Measurements from ENCODE around the gene TMEM174. TPM values are rescaled to one million over a fixed set of nuclear protein-coding genes. Genes with fewer than 3 reads are reported as not detected.

TMEM174 gene
- total RNA-seq, 1 donor from 2014 or later = not detected

GRCh38 chr5:73221726-73222125 lies 48.7 kb downstream of the TMEM174 start:
- intact Hi-C loops (cut with micrococcal nuclease) = no loop called here

GRCh38 chr5:73222173-73222572 lies 49.2 kb downstream of the TMEM174 start:
- intact Hi-C loops (cut with micrococcal nuclease) = no loop called here

Other genes starting within 250 kb of the TMEM174 start
- 0.64 and 0.75 TPM in 2 replicates for gene FCHO2, start 217.2 kb upstream of the TMEM174 start, total RNA-seq
- gene TMEM171, start 52.6 kb upstream of the TMEM174 start, total RNA-seq = not detected in 2 replicates

All from T-helper 2 cell treated with Interferon-gamma antibody and Interleukin-4, amounts not matched to agents 100 ng/mL and 5 ng/mL, for 36 hours (primary cell).